GM18951 (cell line): ENCODE results near the gene MAGEF1.

Experiments used
- POLR2A ChIP-seq: IDR thresholded peaks from 4 replicates; pipeline ENCODE4 v1.6.1; 2011; ENCODE audit warnings: mild to moderate bottlenecking; ENCODE audit not compliant: insufficient read length, insufficient read depth; ENCODE audit errors: extremely low read depth
- in situ Hi-C: fragments of 300-500 bp; cut with MboI; formaldehyde crosslinking; loops from one replicate; pipeline ENCODE4 v1.12.0; 2022; ENCODE audit warnings: low sequenced_read_pairs, mixed read lengths, inconsistent platforms; ENCODE audit not compliant: unreplicated experiment

MAGEF1 gene

DNA sequence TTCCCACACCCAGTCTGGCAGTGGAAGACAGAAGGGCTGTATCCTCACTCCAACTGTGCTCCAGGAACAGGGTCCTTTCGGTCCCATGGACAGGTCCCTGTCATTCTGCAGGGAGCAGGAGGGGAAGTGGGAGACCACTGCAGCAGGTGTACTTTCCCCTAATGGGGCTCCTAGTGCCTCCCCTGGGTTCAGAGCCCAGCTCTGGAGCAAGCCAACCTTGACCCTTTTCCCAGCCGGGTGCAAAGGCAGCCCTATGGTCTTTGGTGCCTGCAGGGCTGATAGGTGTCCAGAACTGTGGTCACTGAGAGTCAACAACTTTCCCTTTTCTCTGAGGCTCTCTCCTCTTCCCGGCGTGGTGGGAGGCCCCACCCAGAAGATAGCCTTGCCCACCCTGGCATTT is 26.8 kb downstream of the MAGEF1 start:
- no peak for TF ChIP-seq POLR2A
- in situ Hi-C loops = no loop called here

GRCh38 chr3:184683900-184684560 is 27.8 kb downstream of the MAGEF1 start:
- in situ Hi-C loops = no loop called here
- TF ChIP-seq POLR2A = no peak

DNA sequence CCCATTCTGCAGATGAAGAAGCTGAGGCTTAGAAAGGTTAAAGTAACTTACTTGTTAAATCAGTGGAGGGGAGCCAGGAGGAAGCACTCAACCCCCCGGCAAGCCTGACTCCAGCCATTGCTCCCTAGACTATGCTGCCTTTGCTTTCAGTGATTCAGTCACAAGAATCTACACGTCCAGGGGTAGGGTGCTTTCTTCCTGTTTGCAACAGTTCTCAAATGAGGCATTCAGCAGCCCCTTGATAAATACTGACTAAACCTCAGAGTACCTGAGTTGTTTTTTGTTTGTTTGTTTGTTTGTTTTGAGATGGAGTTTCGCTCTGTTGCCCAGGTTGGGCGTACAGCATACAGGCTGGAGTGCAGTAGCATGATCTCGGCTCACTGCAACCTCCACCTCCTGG is 28.6 kb downstream of the MAGEF1 start:
- TF ChIP-seq POLR2A = no peak
- in situ Hi-C loops = no loop called here

DNA sequence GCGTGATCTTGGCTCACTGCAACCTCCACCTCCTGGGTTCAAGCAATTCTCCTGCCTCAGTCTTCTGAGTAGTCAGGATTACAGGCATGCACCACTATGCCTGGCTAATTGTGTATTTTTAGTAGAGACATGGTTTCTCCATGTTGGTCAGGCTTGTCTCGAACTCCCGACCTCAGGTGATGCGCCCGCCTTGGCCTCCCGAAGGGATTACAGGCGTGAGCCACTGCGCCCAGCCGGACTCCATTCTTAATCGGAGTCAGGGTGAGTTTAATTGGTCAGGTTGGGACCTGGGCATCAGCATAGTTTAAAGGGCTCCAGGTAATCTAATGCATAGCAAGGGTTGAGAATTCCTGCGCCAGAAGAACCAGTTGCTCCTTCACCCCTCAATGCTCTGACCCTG is 29.2 kb downstream of the MAGEF1 start:
- no peak for TF ChIP-seq POLR2A
- in situ Hi-C loops = no loop called here

DNA sequence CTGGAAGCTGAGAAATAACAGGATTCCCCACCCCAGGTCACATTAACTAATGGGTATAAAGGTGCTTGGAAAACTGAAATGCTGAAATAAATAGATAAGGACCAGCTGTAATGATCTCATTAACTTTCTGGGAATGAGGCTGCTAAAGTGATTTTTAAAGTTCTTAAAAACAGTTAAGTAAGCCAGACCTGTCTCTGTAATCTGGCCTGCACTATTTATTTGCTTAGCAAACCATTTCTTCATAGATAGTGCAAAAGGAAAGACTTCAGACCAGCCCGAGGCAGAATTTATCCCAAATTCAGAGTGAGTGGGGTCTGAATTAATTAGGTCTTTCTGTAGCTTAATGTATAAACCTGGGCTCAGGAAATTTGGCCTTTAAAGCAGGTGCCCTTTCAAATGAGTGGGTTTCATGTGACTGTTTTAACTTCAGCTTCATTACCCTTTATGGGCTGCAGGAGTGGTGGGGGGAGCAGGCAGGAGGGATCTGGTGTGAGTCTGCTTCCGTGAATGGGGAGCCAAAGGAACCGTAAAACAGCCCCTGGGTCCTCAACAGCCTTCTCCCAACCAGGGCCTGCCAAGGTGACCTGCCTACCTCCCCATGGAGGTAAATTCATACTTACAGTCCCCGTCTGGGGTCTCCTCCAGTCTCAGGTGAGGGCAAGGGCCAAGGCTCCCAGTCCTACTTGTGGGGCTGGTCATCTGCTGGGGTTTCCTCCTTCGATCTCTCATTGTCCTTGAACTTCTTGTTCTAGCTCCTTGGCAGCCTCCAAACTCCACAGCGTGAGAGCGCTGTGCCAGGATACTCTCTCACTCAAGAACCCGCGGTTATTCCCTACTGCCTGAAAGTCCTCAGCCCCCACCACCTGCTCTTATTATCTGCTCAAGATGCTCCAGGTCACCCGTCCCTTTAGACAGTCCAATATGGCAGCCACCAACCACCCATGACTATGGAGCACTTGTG is 31.2 kb downstream of the MAGEF1 start:
- no peak for TF ChIP-seq POLR2A
- in situ Hi-C loops = no loop called here

- in situ Hi-C loops = no loop called here
- TF ChIP-seq POLR2A = no peak
Observed at GRCh38 chr3:184679056-184679816, 32.6 kb downstream of the MAGEF1 start.

- TF ChIP-seq POLR2A = no peak
- in situ Hi-C loops = no loop called here
Observed at GRCh38 chr3:184678317-184679055, 33.4 kb downstream of the MAGEF1 start.

DNA sequence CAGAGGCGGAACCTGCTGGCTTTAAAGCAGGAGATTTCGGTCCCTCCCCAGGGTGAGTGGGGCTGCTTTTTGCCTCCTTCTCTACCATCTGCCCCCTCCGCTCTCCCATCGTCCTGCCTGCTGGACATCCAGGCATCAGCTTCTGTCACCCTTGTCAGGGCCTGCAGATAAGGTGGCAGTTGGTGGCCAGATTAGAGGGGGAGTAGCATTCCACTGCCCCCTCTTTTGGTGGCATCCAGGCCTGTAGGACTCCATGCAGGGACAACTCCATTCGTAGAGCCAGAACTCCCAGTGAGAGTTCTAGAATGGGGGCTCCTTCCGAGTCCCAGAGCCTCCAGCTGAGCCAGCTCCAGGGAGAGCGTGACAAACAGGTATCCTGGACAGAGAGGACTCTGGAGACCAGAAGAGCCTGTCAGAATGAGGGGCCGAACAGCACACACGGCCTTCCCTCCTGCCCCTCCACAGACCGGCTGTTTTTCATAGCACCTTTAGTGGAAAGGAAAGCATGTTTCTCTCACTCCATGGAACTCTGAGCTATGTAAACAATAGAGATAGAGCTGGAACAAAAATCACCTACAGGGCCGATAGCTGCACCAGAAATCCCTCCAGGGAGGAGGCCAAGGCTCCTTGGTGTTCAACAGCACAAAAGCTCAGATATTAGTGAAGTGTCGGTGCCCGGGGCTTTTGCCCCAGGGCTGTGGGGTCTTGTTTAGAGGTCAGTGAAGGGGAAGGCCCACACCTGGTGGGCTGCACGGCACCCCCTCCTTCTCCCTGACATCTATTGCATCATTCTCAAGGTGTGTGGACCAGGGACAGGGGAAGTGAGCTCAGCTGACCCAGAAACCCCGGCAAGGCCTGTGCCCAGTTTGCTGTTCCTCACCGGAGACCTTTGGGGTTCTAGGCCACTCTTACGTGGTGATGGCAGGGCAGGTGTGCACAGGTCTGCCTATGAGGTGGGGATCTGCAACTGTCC is 34.2 kb downstream of the MAGEF1 start:
- no peak for TF ChIP-seq POLR2A
- in situ Hi-C loops = no loop called here

GRCh38 chr3:184676927-184677326 is 34.9 kb downstream of the MAGEF1 start:
- TF ChIP-seq POLR2A = no peak
- in situ Hi-C loops = no loop called here

- in situ Hi-C loops = no loop called here
- TF ChIP-seq POLR2A = no peak
Observed at GRCh38 chr3:184674626-184675025, 37.2 kb downstream of the MAGEF1 start.

- no peak for TF ChIP-seq POLR2A
- in situ Hi-C loops = no loop called here
Observed at GRCh38 chr3:184672977-184673870, 38.6 kb downstream of the MAGEF1 start.
